ENCODE results near the gene ABHD16B.

GRCh38 chr20:63868264-63868663 lies 7.0 kb downstream of the ABHD16B start:
- no peak for TF ChIP-seq CTCF (IDR thresholded peaks at IDR 0.05)
- TF ChIP-seq POLR2AphosphoS5 (IDR thresholded peaks at IDR 0.05): no peak
